A549 (cell line): Measurements from ENCODE around the gene ATP5ME. TPM values are rescaled to one million over a fixed set of nuclear protein-coding genes. Genes with fewer than 3 reads are reported as not detected.

Source experiments
- ATAC-seq, 2 experiments: fragments of 200-7000 bp in 1 of 2; fragments of >200 bp in 1 of 2; cut with Nextera tagmentation in 1 of 2; cut with Tn5 transposase in 1 of 2; 3 replicates each; pipeline versions ENCODE4 v1.8.0 to v1.9.1; 2018 to 2020; ENCODE audit warnings: mild to moderate bottlenecking in 1 of 2, moderate library complexity in 1 of 2
- CTCF ChIA-PET: fragments of 300-600 bp; sonication (Branson Sonifier 250); formaldehyde crosslinking; extraction: SDS; loops from one replicate; lab custom pipeline; 2021; ENCODE audit warnings: antibody characterized with exemption, inconsistent platforms; lab: Yijun Ruan, JAX
- POLR2A ChIA-PET: fragments of 350-600 bp; formaldehyde crosslinking; extraction: SDS; loops from one replicate; lab custom pipeline; 2021; ENCODE audit warnings: antibody characterized with exemption, inconsistent platforms; lab: Yijun Ruan, JAX
- DNase-seq, 2 experiments: peaks; one replicate each; pipeline versions ENCODE4 v3.0.0 to v3.0.0-alpha.2; 2011 to 2016; ENCODE audit warnings: low read depth in 1 of 2, low spot score in 1 of 2
- FAIRE-seq: peaks from 2 replicates; lab custom pipeline; 2011; peaks lifted over from hg19 to GRCh38; lab: Jason Lieb, UNC
- H3K27ac ChIP-seq, 2 experiments: fragments of >200 bp; sonication (Bioruptor Twin); formaldehyde crosslinking; 3 replicates each; pipeline ENCODE4 v1.5.1; 2016 to 2017
- H3K4me1 ChIP-seq: fragments of >200 bp; sonication (Bioruptor Twin); formaldehyde crosslinking; 3 replicates; pipeline ENCODE4 v1.6.1; 2016
- H3K4me2 ChIP-seq: fragments of >200 bp; sonication (Bioruptor Twin); formaldehyde crosslinking; 3 replicates; pipeline ENCODE4 v1.6.1; 2016
- H3K4me3 ChIP-seq: fragments of >200 bp; sonication (Bioruptor Twin); formaldehyde crosslinking; 3 replicates; pipeline ENCODE4 v1.5.1; 2016
- H3K9me3 ChIP-seq: fragments of >200 bp; sonication (Bioruptor Twin); formaldehyde crosslinking; 3 replicates; pipeline ENCODE4 v1.6.1; 2016
- CBX8 ChIP-seq: fragments of 200-600 bp; sonication (generic); IDR thresholded peaks from 2 replicates; pipeline ENCODE4 v1.6.1; 2016
- CHD4 ChIP-seq: fragments of 200-600 bp; sonication (generic); IDR thresholded peaks from 2 replicates; pipeline ENCODE4 v1.6.1; 2016; ENCODE audit warnings: antibody characterized with exemption, mild to moderate bottlenecking, borderline replicate concordance
- EHF ChIP-seq: fragments of 250-450 bp; sonication (Bioruptor Pico); IDR thresholded peaks from 2 replicates; pipeline ENCODE4 v1.5.0; 2020; ENCODE audit warnings: mild to moderate bottlenecking
- FOSL2 ChIP-seq, 2 experiments: fragments of 450-650 bp in 1 of 2; fragments of >200 bp in 1 of 2; sonication (Bioruptor Twin) in 1 of 2; formaldehyde crosslinking; IDR thresholded peaks; 2 replicates each; pipeline versions ENCODE4 v1.5.0 to v1.6.1; 2016 to 2020; ENCODE audit warnings: mild to moderate bottlenecking in 1 of 2, moderate library complexity in 1 of 2
- HEYL ChIP-seq: fragments of 250-450 bp; sonication (Bioruptor Pico); IDR thresholded peaks from 2 replicates; pipeline ENCODE4 v1.8.0; 2021; ENCODE audit warnings: mild to moderate bottlenecking, moderate library complexity
- HOXB5 ChIP-seq: fragments of 250-450 bp; sonication (Bioruptor Pico); IDR thresholded peaks from 2 replicates; pipeline ENCODE4 v1.5.0; 2020; ENCODE audit warnings: mild to moderate bottlenecking, moderate library complexity
- JUN ChIP-seq, 2 experiments: fragments of >200 bp; sonication (Bioruptor Twin); formaldehyde crosslinking; IDR thresholded peaks; 2 replicates in 1 of 2; 3 replicates in 1 of 2; pipeline ENCODE4 v1.6.1; 2016 to 2017
- KDM1A ChIP-seq: fragments of 200-600 bp; sonication (generic); IDR thresholded peaks from 2 replicates; pipeline ENCODE4 v1.6.1; 2016; ENCODE audit warnings: low read depth, mild to moderate bottlenecking
- KDM5A ChIP-seq: fragments of 200-600 bp; sonication (generic); IDR thresholded peaks from 2 replicates; pipeline ENCODE4 v1.6.1; 2016; ENCODE audit warnings: antibody characterized with exemption, mild to moderate bottlenecking
- MAFK ChIP-seq: fragments of 450-650 bp; IDR thresholded peaks from 2 replicates; pipeline ENCODE4 v1.6.1; 2014; ENCODE audit not compliant: partially characterized antibody
- MAZ ChIP-seq: fragments of 150-350 bp; IDR thresholded peaks from 2 replicates; pipeline ENCODE4 v1.6.1; 2014; ENCODE audit warnings: antibody characterized with exemption, low read depth, low read length, borderline replicate concordance
- NFE2L2 ChIP-seq: fragments of 150-350 bp; conservative IDR thresholded peaks from 2 replicates; pipeline ENCODE4 v1.6.1; 2014; ENCODE audit warnings: low read length
- NPAS2 ChIP-seq: fragments of 250-450 bp; sonication (Bioruptor Pico); IDR thresholded peaks from 2 replicates; pipeline ENCODE4 v1.8.0; 2022; ENCODE audit warnings: mild to moderate bottlenecking, moderate library complexity, borderline replicate concordance
- NR3C1 ChIP-seq: fragments of >200 bp; sonication (Bioruptor Twin); formaldehyde crosslinking; IDR thresholded peaks from 3 replicates; pipeline ENCODE4 v1.6.1; 2017
- POLR2AphosphoS2 ChIP-seq: conservative IDR thresholded peaks from 2 replicates; pipeline ENCODE4 v1.6.1; 2012; ENCODE audit warnings: low read length, improper control_type of control experiment, inconsistent platforms
- RAD21 ChIP-seq, 2 experiments: fragments of >200 bp in 1 of 2; sonication (Bioruptor Twin) in 1 of 2; formaldehyde crosslinking in 1 of 2; IDR thresholded peaks in 1 of 2; conservative IDR thresholded peaks in 1 of 2; 2 replicates in 1 of 2; 3 replicates in 1 of 2; pipeline ENCODE4 v1.6.1; 2012 to 2018; ENCODE audit warnings: inconsistent platforms in 1 of 2
- RCOR1 ChIP-seq: fragments of 150-350 bp; IDR thresholded peaks from 2 replicates; pipeline ENCODE4 v1.6.1; 2014; ENCODE audit warnings: antibody characterized with exemption, low read length, low read depth
- SMC3 ChIP-seq: fragments of >200 bp; sonication (Bioruptor Twin); formaldehyde crosslinking; IDR thresholded peaks from 3 replicates; pipeline ENCODE4 v1.6.1; 2018; ENCODE audit warnings: inconsistent platforms
- SREBF2 ChIP-seq: fragments of 450-650 bp; IDR thresholded peaks from 2 replicates; pipeline ENCODE4 v1.6.1; 2014; ENCODE audit warnings: mild to moderate bottlenecking, moderate library complexity
- TFCP2L1 ChIP-seq: fragments of 250-450 bp; sonication (Bioruptor Pico); IDR thresholded peaks from 2 replicates; pipeline ENCODE4 v1.5.0; 2021; ENCODE audit warnings: mild to moderate bottlenecking
- TP53 ChIP-seq: fragments of 250-450 bp; sonication (Bioruptor Pico); IDR thresholded peaks from 2 replicates; pipeline ENCODE4 v1.5.0; 2021; ENCODE audit warnings: mild to moderate bottlenecking, moderate library complexity
- ZC3H11A ChIP-seq: fragments of 450-650 bp; IDR thresholded peaks from 2 replicates; pipeline ENCODE4 v1.6.1; 2014; ENCODE audit warnings: antibody characterized with exemption, mild to moderate bottlenecking
- ZFP36 ChIP-seq: fragments of 450-650 bp; IDR thresholded peaks from 2 replicates; pipeline ENCODE4 v1.6.1; 2014; ENCODE audit warnings: borderline replicate concordance; ENCODE audit not compliant: partially characterized antibody
- ZNF302 ChIP-seq: fragments of 250-450 bp; sonication (Bioruptor Pico); IDR thresholded peaks from 2 replicates; pipeline ENCODE4 v1.9.0; 2021; ENCODE audit warnings: inconsistent platforms, mild to moderate bottlenecking, moderate library complexity
- WGBS: methylation state at CpG from one replicate; pipeline ENCODE4 v1.1.6; 2017; ENCODE audit errors: missing lambda C conversion rate; 5-methylcytosine and 5-hydroxymethylcytosine counted together
- polyA plus RNA-seq, 4 experiments: library from polyadenylated mRNA; depleted of rRNA in 3 of 4; stranded (reverse); fragments of >200 nt; fragmentation: RNase III in 1 of 4; extraction: RNeasy Plus Mini Kit Qiagen cat#74134 plus additional on column Dnase treatment in 1 of 4; gene quantifications; 2 replicates in 3 of 4; 3 replicates in 1 of 4; pipeline ENCODE4 v1.2.3, GENCODE V29; 2011 to 2017
- TF ChIP-seq, protein P1 (sequence below): fragments of 250-450 bp; sonication (Bioruptor Pico); IDR thresholded peaks from 2 replicates; pipeline ENCODE4 v1.5.0; 2021; ENCODE audit warnings: mild to moderate bottlenecking, moderate library complexity, borderline replicate concordance
- TF ChIP-seq, protein P2 (sequence below): fragments of >200 bp; sonication (Bioruptor Twin); formaldehyde crosslinking; IDR thresholded peaks from 2 replicates; pipeline ENCODE4 v1.6.1; 2016

Gene ATP5ME
- polyA plus RNA-seq, 2 of the 4 experiments (the other 2 are of a cell fraction): 198 to 659 TPM

DNA sequence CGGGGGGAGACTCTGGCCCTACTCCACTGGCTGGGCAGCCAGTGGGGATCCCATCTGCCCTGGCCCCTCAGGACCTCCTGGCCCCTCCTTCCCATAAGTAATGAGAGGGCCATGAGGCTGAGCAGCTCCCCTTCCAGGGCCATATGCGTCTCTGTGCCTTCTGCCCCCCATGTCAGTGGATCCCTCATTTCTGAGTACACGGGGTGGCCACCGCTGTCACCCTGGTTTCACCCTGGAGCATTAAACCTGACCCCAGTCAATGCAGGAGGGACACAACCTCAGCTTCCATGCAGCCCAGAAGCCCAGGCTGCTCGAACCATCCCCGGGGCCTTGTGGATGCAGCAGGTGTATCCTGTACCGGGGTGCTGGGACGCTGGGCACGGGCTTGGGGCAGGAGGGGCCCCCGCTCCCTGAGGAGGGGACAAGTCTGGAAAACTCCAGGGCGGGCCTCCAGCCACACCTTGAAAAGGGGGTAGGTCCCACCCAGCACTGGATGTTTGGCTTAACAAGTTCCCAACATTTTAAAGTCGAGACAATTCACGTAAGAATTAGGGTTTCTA lies 24.2 kb downstream of the ATP5ME start:
- 20% methylated on average over 2 of the region's 13 CpGs for WGBS
- no peak for FAIRE-seq
- Histone ChIP-seq H3K4me2 (no peak overlapping the region), H3K9me3 (no peaks in the 10 kb centered on the region)
- no peak for TF ChIP-seq EHF
- TF ChIP-seq ZNF302 (CRISPR knock-in tag): no peak
- no peak for TF ChIP-seq POLR2AphosphoS2
- no peak for TF ChIP-seq SREBF2
- no peak for TF ChIP-seq FOSL2 (IDR thresholded peaks at IDR 0.05)
- TF ChIP-seq FOSL2 (CRISPR knock-in tag; IDR thresholded peaks at IDR 0.05): no peak
- no peak for TF ChIP-seq RCOR1
- no peak for TF ChIP-seq MAZ
- no peak for TF ChIP-seq TP53 (CRISPR knock-in tag)
- TF ChIP-seq NFE2L2: no peak
- TF ChIP-seq SMC3: no peak
- TF ChIP-seq, protein P1, sequence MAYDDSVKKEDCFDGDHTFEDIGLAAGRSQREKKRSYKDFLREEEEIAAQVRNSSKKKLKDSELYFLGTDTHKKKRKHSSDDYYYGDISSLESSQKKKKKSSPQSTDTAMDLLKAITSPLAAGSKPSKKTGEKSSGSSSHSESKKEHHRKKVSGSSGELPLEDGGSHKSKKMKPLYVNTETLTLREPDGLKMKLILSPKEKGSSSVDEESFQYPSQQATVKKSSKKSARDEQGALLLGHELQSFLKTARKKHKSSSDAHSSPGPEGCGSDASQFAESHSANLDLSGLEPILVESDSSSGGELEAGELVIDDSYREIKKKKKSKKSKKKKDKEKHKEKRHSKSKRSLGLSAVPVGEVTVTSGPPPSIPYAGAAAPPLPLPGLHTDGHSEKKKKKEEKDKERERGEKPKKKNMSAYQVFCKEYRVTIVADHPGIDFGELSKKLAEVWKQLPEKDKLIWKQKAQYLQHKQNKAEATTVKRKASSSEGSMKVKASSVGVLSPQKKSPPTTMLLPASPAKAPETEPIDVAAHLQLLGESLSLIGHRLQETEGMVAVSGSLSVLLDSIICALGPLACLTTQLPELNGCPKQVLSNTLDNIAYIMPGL (CRISPR knock-in tag): no peak
- TF ChIP-seq KDM5A: no peak
- TF ChIP-seq CBX8: no peak
- TF ChIP-seq TFCP2L1 (CRISPR knock-in tag): no peak
- no peak for TF ChIP-seq KDM1A
- no peak for TF ChIP-seq HEYL (CRISPR knock-in tag)
- TF ChIP-seq, protein P2, sequence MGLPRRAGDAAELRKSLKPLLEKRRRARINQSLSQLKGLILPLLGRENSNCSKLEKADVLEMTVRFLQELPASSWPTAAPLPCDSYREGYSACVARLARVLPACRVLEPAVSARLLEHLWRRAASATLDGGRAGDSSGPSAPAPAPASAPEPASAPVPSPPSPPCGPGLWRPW: no peak
- TF ChIP-seq RAD21 (conservative IDR thresholded peaks at IDR 0.05 in 1 of 2, IDR thresholded peaks at IDR 0.05 in 1 of 2): no peak
- TF ChIP-seq, all 56 proteins: peak for 0
- Histone ChIP-seq H3K27ac (no peak overlapping the region), H3K4me1 (no peaks in the 10 kb centered on the region), H3K4me3 (no peak overlapping the region)
- ATAC-seq (no peak), DNase-seq (no peak)
- ChIA-PET POLR2A (no interaction called here), CTCF (no interaction called here)

DNA sequence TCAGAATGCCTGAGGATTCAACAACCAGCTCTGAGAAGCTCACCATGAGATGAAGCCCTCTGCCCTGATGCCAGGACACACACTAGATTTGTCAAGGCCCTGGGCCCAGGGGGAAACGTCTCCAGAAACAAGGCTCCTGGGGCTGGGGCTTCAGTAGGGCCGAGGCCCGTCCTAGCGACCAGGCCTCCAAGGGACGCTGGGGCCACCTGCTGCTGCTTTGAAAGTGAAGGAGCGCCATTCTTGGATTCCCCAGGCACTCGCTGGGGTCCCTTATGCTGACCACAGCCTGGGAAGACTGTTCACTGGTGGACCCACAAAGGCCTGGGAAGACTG lies 24.8 kb downstream of the ATP5ME start:
- ChIA-PET POLR2A (no interaction called here), CTCF (no interaction called here)
- Histone ChIP-seq H3K9me3 (no peaks in the 10 kb centered on the region), H3K4me2 (no peak overlapping the region), H3K4me3 (no peak overlapping the region), H3K27ac (no peak overlapping the region), H3K4me1 (no peaks in the 10 kb centered on the region)
- 40% methylated on average over 1 of the region's 7 CpGs for WGBS
- TF ChIP-seq FOSL2 (IDR thresholded peaks at IDR 0.05) (no peak), FOSL2 (CRISPR knock-in tag; IDR thresholded peaks at IDR 0.05) (no peak), CHD4 (no peak), NR3C1 (no peak), ZFP36 (no peak), HOXB5 (CRISPR knock-in tag) (no peak), MAFK (no peak), NPAS2 (CRISPR knock-in tag) (no peak), SMC3 (no peak), TFCP2L1 (CRISPR knock-in tag) (no peak), JUN (IDR thresholded peaks at IDR 0.05) (no peak), ZC3H11A (no peak)
- TF ChIP-seq, protein P1 (CRISPR knock-in tag): no peak
- TF ChIP-seq, protein P2: no peak
- ATAC-seq: no peak
- FAIRE-seq: no peak
- DNase-seq: no peak
